GM12878 (cell line): ENCODE data around the gene RAF1. TPM values are rescaled to one million over a fixed set of nuclear protein-coding genes. Genes with fewer than 3 reads are reported as not detected.

ENCODE experiments used
- BMI1 ChIP-seq: fragments of 450-650 bp; IDR thresholded peaks from 2 replicates; pipeline ENCODE4 v1.6.1; 2016; ENCODE audit warnings: mild to moderate bottlenecking, moderate library complexity, borderline replicate concordance
- HDAC2 ChIP-seq: fragments of 200-600 bp; sonication (generic); IDR thresholded peaks from 2 replicates; pipeline ENCODE4 v1.6.1; 2017
- MEF2A ChIP-seq: IDR thresholded peaks from 2 replicates; pipeline ENCODE4 v1.6.1; 2011; ENCODE audit warnings: low read depth, mild to moderate bottlenecking, low read length, moderate library complexity; ENCODE audit not compliant: insufficient read depth
- NFIC ChIP-seq: IDR thresholded peaks from 2 replicates; pipeline ENCODE4 v1.6.1; 2012; ENCODE audit warnings: low read depth, mild to moderate bottlenecking, inconsistent platforms, low read length, moderate library complexity
- POLR2AphosphoS5 ChIP-seq: IDR thresholded peaks from 2 replicates; pipeline ENCODE4 v1.6.1; 2011; ENCODE audit warnings: mild to moderate bottlenecking, low read length, inconsistent platforms
- RB1 ChIP-seq: fragments of 450-650 bp; formaldehyde crosslinking; IDR thresholded peaks from 2 replicates; pipeline ENCODE4 v1.6.1; 2017; ENCODE audit warnings: mild to moderate bottlenecking, borderline replicate concordance
- polyA plus RNA-seq, 11 experiments: library from polyadenylated mRNA; depleted of rRNA in 4 of 11; unstranded in 6 of 11; stranded (reverse) in 5 of 11; fragments of >200 nt; fragmentation: Nextera tagmentation in 4 of 11; fragmentation: Illumina TruSeq in 1 of 11; extraction: Ambion mirVana in 4 of 11; extraction: Trizol in 1 of 11; gene quantifications; 1 replicate in 1 of 11; 2 replicates in 10 of 11; pipeline versions ENCODE4 v1.2.1 to v1.2.3, GENCODE V29; 2011 to 2016; ENCODE audit warnings: inconsistent platforms in 2 of 11, missing spikeins in 2 of 11, low read depth in 1 of 11
- total RNA-seq, 4 experiments: library from RNA; depleted of rRNA in 3 of 4; stranded (reverse); fragments of >200 nt in 3 of 4; fragmentation: Illumina TruSeq in 1 of 4; extraction: Trizol in 1 of 4; gene quantifications; 2 replicates each; pipeline versions ENCODE4 v1.2.1 to v1.2.3, GENCODE V29; 2013 to 2021
- TF ChIP-seq, protein P1 (sequence below): fragments of 450-650 bp; IDR thresholded peaks from 2 replicates; pipeline ENCODE4 v1.6.1; 2017; ENCODE audit warnings: mild to moderate bottlenecking, moderate library complexity
- TF ChIP-seq, protein P2 (sequence below): fragments of 450-650 bp; formaldehyde crosslinking; IDR thresholded peaks from 2 replicates; pipeline ENCODE4 v1.4.0; 2022; ENCODE audit warnings: mild to moderate bottlenecking, moderate library complexity
- TF ChIP-seq, protein P3 (sequence below): fragments of 450-650 bp; IDR thresholded peaks from 2 replicates; pipeline ENCODE4 v1.6.1; 2016; ENCODE audit warnings: mild to moderate bottlenecking
- TF ChIP-seq, protein P4 (sequence below): fragments of 450-650 bp; IDR thresholded peaks from 2 replicates; pipeline ENCODE4 v1.6.1; 2017; ENCODE audit warnings: mild to moderate bottlenecking, low read depth, inconsistent platforms; ENCODE audit not compliant: poor library complexity, severe bottlenecking

The RAF1 gene
- total and polyA plus RNA-seq, 10 of the 15 experiments (the other 5 are each of a cell fraction or from before 2014, with no cell fraction given): 20.4 to 151 (median 77.8) TPM

DNA sequence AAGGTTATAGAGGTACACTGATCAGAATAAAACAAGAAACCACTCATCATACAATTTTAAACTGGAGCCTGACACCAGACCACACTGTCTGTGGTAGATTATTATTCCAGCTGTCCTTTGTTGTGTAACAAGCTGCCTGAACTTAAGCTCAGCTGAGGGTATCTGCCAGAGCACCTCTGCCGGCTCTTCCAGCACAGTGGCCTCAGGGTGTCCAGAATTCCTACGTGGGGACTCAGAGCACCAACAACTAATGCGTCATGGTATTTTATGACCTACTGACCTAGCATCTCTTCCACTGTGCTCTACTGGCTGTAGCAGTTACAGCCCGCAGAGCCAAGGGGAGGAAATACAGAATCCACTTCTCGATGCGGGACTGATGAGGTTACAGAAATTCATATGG is 15.6 kb upstream of the RAF1 start (continued):
- TF ChIP-seq, protein P1, sequence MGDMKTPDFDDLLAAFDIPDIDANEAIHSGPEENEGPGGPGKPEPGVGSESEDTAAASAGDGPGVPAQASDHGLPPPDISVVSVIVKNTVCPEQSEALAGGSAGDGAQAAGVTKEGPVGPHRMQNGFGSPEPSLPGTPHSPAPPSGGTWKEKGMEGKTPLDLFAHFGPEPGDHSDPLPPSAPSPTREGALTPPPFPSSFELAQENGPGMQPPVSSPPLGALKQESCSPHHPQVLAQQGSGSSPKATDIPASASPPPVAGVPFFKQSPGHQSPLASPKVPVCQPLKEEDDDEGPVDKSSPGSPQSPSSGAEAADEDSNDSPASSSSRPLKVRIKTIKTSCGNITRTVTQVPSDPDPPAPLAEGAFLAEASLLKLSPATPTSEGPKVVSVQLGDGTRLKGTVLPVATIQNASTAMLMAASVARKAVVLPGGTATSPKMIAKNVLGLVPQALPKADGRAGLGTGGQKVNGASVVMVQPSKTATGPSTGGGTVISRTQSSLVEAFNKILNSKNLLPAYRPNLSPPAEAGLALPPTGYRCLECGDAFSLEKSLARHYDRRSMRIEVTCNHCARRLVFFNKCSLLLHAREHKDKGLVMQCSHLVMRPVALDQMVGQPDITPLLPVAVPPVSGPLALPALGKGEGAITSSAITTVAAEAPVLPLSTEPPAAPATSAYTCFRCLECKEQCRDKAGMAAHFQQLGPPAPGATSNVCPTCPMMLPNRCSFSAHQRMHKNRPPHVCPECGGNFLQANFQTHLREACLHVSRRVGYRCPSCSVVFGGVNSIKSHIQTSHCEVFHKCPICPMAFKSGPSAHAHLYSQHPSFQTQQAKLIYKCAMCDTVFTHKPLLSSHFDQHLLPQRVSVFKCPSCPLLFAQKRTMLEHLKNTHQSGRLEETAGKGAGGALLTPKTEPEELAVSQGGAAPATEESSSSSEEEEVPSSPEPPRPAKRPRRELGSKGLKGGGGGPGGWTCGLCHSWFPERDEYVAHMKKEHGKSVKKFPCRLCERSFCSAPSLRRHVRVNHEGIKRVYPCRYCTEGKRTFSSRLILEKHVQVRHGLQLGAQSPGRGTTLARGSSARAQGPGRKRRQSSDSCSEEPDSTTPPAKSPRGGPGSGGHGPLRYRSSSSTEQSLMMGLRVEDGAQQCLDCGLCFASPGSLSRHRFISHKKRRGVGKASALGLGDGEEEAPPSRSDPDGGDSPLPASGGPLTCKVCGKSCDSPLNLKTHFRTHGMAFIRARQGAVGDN: no peak
- TF ChIP-seq MEF2A (no peak), POLR2AphosphoS5 (no peak), BMI1 (no peak), RB1 (no peak), HDAC2 (no peak), NFIC (no peak)
- TF ChIP-seq, protein P2, sequence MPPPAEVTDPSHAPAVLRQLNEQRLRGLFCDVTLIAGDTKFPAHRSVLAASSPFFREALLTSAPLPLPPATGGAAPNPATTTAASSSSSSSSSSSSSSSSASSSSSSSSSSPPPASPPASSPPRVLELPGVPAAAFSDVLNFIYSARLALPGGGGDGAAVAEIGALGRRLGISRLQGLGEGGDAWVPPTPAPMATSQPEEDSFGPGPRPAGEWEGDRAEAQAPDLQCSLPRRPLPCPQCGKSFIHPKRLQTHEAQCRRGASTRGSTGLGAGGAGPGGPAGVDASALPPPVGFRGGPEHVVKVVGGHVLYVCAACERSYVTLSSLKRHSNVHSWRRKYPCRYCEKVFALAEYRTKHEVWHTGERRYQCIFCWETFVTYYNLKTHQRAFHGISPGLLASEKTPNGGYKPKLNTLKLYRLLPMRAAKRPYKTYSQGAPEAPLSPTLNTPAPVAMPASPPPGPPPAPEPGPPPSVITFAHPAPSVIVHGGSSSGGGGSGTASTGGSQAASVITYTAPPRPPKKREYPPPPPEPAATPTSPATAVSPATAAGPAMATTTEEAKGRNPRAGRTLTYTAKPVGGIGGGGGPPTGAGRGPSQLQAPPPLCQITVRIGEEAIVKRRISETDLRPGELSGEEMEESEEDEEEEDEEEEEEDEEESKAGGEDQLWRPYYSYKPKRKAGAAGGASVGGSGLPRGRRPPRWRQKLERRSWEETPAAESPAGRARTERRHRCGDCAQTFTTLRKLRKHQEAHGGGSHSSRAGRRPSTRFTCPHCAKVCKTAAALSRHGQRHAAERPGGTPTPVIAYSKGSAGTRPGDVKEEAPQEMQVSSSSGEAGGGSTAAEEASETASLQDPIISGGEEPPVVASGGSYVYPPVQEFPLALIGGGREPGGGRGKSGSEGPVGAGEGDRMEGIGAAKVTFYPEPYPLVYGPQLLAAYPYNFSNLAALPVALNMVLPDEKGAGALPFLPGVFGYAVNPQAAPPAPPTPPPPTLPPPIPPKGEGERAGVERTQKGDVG: no peak
- TF ChIP-seq, protein P3, sequence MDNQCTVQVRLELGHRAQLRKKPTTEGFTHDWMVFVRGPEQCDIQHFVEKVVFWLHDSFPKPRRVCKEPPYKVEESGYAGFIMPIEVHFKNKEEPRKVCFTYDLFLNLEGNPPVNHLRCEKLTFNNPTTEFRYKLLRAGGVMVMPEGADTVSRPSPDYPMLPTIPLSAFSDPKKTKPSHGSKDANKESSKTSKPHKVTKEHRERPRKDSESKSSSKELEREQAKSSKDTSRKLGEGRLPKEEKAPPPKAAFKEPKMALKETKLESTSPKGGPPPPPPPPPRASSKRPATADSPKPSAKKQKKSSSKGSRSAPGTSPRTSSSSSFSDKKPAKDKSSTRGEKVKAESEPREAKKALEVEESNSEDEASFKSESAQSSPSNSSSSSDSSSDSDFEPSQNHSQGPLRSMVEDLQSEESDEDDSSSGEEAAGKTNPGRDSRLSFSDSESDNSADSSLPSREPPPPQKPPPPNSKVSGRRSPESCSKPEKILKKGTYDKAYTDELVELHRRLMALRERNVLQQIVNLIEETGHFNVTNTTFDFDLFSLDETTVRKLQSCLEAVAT: no peak
- TF ChIP-seq, protein P4, sequence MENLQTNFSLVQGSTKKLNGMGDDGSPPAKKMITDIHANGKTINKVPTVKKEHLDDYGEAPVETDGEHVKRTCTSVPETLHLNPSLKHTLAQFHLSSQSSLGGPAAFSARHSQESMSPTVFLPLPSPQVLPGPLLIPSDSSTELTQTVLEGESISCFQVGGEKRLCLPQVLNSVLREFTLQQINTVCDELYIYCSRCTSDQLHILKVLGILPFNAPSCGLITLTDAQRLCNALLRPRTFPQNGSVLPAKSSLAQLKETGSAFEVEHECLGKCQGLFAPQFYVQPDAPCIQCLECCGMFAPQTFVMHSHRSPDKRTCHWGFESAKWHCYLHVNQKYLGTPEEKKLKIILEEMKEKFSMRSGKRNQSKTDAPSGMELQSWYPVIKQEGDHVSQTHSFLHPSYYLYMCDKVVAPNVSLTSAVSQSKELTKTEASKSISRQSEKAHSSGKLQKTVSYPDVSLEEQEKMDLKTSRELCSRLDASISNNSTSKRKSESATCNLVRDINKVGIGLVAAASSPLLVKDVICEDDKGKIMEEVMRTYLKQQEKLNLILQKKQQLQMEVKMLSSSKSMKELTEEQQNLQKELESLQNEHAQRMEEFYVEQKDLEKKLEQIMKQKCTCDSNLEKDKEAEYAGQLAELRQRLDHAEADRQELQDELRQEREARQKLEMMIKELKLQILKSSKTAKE: no peak
- TF ChIP-seq, all 136 proteins: peak for 0
